NCI-H748 (cell line): ENCODE measurements around the gene BSDC1.

Experiments
- DNase-seq: peaks from one replicate; lab custom pipeline; 2025; ENCODE audit not compliant: unreplicated experiment; lab: John Stamatoyannopoulos, UW

BSDC1 gene

GRCh38 chr1:32394890-32395432 lies 720 bp upstream of the BSDC1 start:
- DNase-seq, result no peak

- DNase-seq, result peak; percentile 49
Observed at GRCh38 chr1:32393832-32394140, 455 bp downstream of the BSDC1 start.

DNA sequence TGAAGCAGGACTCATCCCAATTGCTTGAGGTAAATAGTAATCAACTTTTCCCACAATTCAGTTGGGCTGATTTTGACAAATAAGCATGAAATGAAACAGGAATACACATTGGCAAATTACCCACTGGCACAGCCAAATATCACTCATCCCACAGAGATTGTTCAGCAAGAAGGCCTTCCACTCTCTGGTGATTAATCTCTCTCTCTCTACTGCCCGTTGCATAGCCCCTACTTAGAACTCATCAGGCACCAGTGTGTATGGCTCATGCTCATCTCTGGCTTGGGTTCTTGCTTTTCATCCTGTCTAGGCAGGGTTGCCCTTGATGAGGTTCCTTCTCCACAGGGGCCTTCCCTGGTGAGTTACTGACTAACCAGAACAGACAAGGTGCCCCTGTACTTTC lies 1.1 kb downstream of the BSDC1 start:
- DNase-seq, result no peak

- DNase-seq, result no peak
Observed at GRCh38 chr1:32392325-32392724, 1.9 kb downstream of the BSDC1 start.

DNA sequence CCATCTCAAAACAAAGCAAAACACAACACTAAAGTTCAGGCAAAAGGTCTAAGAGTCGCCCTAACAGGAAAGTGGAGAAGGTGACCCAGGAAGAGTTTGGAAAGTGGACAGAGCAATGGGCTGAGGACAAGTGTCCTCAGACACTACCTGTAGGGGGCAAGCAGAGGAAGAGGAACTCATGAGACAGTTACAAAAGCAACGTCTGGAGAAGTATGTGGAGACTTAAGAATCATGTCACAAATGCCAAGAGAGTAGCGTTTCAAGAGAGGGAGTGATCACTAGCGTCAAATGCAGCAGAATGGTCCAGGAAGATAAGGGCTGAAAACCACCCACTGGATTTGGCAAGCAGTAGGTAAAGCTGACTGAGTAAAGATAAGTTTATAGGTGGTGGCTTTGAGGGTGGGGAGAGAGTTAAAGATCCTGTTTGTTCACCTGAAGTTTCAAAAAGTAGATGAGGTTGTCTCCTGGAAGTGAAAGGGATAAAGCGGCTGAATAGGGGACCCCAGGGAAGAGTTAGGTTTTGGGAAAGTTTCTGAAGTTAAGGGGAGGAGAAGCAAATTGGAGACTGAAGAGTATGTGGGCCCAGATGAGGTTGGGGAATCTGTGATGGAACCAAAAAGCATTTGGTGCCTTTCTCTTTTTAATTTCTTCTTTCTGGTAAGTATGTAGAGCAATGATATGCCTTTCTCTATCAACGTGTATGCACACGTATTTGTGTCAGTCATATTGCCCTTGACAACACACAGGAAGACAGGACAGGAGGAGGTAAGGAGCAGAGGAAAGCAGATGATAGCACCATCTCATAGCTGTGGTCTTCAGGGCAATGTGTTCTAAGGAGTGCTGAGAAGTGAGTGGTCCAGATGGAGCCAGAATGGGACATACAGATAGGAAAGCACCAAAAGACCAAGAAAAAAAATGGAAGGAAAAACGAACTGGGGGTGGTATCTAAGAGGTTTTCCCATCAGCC lies 3.1 kb downstream of the BSDC1 start:
- DNase-seq, result no peak

DNA sequence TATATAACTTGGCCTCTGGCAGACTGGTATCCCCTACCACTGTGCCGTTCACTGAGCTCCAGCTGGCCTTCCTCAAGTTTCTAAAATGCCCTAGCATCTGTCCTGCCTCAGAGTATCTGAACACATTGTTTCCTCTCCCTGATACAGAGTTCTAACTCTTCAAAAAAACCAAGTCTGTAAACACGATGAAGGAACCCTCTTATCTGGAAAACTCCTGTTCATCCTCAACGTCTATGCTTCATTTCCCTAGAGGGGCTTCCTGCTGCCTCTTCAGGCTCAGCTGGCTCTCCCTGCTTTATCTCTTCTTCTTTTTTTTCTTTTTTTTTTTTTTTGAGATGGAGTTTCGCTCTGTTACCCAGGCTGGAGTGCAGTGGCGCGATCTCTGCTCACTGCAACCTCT lies 5.6 kb downstream of the BSDC1 start:
- DNase-seq, result no peak

GRCh38 chr1:32386676-32387392 lies 7.4 kb downstream of the BSDC1 start:
- DNase-seq, result no peak

DNA sequence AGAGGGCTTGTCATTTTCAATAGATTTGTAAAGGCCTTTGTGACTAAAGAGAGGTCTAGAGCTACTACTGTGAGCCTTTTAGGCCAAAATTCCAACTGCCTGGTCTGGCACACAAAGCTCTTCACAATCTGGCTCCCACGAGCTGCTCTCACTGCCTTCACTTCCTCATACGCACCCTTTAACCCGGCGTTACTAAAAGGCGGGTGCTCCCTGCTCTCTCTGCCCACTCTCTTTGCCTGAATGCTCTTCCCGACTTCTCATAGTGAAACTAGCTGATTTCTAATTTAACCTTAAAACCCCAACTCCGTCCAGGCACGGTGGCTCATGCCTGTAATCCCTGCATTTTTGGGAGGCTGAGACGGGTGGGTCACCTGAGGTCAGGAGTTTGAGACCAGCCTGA lies 14.2 kb downstream of the BSDC1 start:
- DNase-seq, result no peak

DNA sequence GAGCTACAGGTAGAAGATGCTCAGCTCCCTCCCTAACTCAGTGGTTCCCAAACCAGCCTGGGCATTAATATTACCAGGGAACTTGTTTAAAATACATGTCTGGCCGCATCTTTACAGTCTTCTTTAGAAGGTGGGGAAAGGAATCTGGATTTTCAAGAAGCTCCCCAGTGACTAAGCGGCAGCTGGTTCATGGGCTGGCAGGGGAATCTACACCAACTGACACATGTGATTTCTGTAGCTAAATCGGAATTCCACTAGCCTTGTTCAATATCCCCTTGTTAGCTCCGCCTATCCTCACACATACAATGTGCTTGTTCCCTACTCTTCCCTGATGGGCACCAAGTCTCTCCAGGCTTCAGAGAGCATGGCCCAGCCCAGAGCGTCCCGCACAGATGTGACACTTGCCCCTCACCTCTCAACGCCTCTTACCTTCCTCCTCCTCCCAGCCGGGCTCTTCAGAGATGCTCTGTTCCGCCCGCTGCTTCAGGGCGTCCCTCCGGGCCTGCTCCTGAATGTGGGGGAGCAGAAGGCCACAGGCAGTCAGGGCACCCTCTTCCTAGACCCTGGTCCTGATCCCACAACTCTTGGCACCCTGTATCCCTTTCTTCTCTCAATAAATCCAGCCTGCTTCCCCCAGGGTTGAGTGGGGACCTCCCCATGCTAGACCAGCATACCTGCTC lies 16.6 kb downstream of the BSDC1 start:
- no peak for DNase-seq

- DNase-seq, result no peak
Observed at GRCh38 chr1:32376199-32376598, 18.0 kb downstream of the BSDC1 start.

DNA sequence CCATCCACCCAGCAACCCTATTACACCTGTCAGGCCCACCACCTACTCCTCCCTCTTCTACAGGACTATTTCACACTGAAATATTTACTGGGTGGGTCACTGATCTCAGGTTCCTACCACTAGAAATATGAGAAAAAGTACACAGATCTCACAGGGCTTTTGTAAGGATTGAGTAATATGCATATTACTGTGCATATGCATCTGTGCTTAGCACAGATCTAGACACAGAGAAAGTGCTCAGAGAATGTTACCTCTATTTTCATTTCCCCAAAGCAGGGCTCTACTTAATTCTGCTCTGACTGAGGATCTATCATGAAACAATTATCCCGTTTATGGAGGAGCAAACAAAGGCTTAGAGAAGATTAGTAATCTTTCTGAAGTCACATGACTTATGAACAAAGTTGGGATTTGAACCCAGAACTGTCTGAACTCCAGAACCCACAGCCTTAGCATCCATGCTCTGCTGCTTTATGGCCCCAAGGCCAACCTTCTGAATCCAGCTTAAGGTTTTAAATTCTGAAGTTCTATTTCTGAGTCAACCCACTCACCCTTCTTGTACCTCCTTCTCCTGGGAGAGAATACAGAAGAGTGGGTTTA lies 20.1 kb downstream of the BSDC1 start:
- no peak for DNase-seq

DNA sequence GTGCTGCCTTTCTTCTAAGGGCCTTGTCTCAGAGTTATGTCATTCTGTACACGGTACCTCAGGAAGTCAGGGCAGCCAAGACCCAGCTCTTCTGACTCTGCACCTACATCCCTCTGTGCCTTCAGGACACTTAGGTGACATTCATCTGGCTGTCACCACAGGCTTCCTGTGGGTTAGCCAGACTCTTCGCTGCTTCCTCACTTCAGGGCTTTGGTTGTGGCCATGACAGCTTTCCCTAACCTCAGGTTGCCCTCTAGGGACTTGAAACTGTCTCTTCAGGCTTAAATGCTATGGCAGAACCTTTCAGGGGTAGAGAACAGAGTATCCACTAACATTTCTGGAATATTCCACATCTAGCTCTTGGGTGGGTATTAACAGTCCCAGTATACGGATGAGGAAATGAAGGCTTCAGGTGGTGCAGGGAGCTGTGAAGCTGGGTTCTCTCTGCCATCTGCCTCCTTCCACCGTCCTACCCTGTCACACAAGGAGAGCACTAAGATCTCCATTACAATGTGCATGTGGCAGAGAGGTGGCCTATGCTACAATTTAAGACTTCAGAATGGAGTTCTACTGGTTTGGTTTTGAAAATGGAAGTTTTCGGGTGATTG lies 22.0 kb downstream of the BSDC1 start:
- DNase-seq, result no peak

DNA sequence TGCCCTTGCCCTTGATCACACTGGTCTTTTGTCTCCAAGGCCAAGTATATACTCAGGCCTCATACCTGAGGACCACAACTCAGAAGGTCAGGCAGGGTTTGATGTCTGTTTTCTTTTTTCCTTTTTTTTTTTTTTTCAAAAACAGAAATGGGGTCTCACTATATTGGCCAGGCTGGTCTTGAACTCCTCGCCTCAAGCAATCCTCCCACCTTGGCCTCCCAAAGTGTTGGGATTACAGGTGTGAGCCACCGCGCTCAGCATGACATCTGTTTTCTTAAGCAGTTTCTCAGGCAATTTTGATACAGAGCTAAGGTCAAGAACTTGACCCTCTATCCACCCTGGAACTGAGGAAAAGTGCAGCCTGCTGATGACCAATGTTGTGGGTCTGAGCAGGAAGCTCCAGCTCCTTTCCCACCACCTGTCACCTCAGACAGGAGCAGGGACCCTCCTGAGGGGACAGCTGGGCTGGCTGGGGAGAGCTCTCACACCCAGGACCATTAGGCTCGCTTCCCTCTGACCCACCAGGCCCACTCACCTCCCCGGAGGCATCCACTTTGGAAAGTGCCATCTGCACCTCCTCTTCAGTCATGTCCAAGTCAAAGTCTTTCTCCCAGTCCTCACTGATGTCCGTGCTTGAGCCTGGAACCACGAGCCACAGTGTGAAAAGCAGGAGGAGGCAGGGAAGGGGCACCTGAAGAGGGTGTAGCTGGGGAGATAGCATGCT lies 26.2 kb downstream of the BSDC1 start:
- DNase-seq, result no peak

GRCh38 chr1:32365445-32365844 lies 28.8 kb downstream of the BSDC1 start:
- DNase-seq, result no peak

DNA sequence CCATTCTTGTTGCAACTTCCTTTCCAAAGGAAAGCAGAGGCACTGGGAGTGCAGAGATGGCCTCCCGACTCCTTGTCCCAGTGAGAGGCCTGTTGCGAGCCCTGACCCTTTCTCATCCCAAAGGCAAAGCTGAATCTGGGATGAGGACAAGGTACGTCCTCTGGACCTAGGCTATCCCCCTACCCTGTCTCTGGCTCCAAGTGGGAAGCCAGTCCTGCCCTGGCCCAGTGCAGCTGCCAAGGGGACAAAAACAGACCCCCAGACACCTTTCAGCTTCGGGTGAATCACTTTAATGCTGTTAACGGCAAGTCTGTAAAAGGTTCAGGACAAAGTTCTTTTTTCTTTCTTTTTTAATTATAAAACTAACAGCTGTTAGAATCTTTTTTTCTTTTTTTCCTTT lies 29.4 kb downstream of the BSDC1 start:
- no peak for DNase-seq

GRCh38 chr1:32363713-32364112 lies 30.5 kb downstream of the BSDC1 start:
- no peak for DNase-seq

- no peak for DNase-seq
Observed at GRCh38 chr1:32362474-32363313, 31.5 kb downstream of the BSDC1 start, which contains the start of the genes FAM229A and TSSK3. FAM229A (minus strand) TSS chr1:32362485; CDS start chr1:32362091, 394 bp downstream. TSSK3 (plus strand) TSS chr1:32362539; CDS start chr1:32362702, 163 bp downstream.

DNA sequence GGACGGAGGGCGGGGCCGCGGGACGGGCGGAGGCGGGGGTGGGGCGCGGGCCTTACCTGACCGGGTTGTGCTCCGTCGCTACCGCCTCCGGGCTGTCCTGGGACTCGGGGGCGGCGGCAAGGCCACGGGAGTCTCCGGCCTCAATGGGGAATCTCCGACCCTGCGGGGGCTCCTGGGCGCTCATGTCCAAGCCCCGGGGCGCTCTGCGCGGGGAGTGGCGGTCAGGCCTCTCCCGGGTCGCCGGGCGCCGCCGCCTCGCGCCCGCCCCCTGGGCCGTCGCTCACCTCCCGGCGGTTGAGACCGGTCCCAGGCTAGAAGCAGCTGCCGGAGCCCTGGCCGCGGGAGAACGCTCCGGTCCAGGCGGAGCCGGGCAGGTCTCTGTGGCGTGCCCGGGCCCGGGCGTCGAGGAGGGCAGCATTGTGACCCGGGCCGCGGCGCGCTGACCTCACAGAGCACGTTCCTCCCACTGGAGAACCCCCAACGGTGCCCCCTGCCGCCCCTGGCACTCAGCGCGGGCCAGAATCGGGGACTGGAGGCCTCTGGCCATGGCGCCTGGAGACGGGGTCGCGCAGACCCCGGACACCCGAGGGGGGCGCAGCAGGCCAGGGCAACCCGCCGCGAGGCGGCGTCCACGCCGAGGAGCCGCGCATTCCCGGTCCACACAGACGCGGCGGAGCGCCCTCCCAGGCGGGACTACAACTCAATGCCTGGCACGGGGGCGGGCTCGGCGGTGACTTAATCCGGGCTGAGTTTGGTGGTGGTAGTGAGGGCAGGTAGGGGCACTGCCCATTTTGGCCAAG lies 32.4 kb downstream of the BSDC1 start:
- no peak for DNase-seq
